ENCODE measurements around the gene PLCL1.

Gene PLCL1

DNA sequence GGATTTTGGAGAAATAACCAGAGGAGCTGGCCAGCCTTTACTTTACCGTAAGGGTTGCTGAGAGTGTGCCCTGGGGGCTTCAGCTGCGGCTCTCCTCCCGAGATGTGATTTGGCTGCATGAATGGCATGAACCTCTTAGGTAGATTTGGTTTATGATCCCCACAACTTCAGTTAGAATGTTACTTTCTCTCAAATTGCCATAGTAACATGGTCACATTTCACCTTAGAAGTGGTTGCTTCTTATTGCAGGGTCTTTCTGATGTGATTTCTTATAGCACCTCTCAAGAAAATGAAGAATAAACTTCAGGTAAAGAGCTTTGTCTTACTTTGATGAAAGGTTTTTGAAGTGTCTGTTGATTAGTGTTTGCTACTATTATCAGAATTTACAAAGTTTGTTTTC lies 5.6 kb downstream of the PLCL1 start:
- Histone ChIP-seq H2AFZ (ENCODE audit: low read length) (no peak overlapping the region), H3K79me2 (ENCODE audit: insufficient read depth, low read length) (no peaks in the 10 kb centered on the region)

DNA sequence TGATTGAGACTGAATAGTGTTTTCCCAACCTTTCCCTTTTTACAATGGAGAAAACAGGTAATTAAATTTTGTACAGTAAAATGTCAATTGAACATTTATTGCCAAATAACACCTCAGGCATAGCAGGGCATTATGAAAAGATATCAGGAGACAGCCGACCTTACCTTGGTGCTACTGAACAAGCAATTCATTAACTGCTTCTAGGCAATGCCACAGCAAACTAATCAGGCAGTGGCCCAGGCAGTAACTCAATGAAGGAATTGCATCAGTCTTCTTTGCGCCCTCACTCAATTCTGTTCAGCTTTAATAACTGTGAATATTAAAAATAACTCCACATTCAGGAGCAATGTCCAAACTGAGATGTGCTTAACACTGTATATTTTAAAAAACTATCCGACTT lies 6.1 kb downstream of the PLCL1 start:
- no peaks in the 10 kb centered on the region for H3K27me3 ChIP-seq (ENCODE audit: insufficient read depth, low read length)
- no peak overlapping the region for H2AFZ ChIP-seq (ENCODE audit: low read length)
- H3K4me3 ChIP-seq (ENCODE audit: low read depth, low read length, poor library complexity, severe bottlenecking), result no peak overlapping the region
- H3K9me3 ChIP-seq (ENCODE audit: low read length), result no peaks in the 10 kb centered on the region
- TF ChIP-seq, protein P1, sequence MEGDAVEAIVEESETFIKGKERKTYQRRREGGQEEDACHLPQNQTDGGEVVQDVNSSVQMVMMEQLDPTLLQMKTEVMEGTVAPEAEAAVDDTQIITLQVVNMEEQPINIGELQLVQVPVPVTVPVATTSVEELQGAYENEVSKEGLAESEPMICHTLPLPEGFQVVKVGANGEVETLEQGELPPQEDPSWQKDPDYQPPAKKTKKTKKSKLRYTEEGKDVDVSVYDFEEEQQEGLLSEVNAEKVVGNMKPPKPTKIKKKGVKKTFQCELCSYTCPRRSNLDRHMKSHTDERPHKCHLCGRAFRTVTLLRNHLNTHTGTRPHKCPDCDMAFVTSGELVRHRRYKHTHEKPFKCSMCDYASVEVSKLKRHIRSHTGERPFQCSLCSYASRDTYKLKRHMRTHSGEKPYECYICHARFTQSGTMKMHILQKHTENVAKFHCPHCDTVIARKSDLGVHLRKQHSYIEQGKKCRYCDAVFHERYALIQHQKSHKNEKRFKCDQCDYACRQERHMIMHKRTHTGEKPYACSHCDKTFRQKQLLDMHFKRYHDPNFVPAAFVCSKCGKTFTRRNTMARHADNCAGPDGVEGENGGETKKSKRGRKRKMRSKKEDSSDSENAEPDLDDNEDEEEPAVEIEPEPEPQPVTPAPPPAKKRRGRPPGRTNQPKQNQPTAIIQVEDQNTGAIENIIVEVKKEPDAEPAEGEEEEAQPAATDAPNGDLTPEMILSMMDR (IDR thresholded peaks at IDR 0.05; ENCODE audit: low read length), result no peak
- no peak for TF ChIP-seq EZH2 (IDR thresholded peaks at IDR 0.05; ENCODE audit: borderline replicate concordance, low read length)
- no peaks in the 10 kb centered on the region for H4K20me1 ChIP-seq (ENCODE audit: insufficient read depth, low read length)
- H3K4me1 ChIP-seq (ENCODE audit: insufficient read depth, low read length, severe bottlenecking), result no peaks in the 10 kb centered on the region
- no peak overlapping the region for H3K9ac ChIP-seq (ENCODE audit: low read length)
- H3K36me3 ChIP-seq (ENCODE audit: insufficient read depth, low read length), result no peaks in the 10 kb centered on the region
- no peaks in the 10 kb centered on the region for H3K79me2 ChIP-seq (ENCODE audit: insufficient read depth, low read length)
- no peak overlapping the region for H3K27ac ChIP-seq (ENCODE audit: low read depth, low read length, poor library complexity, severe bottlenecking)
- no peaks in the 10 kb centered on the region for H3F3A ChIP-seq (ENCODE audit: insufficient read depth, low read length)
- no peak overlapping the region for H3K4me2 ChIP-seq (ENCODE audit: low read length)
- no peaks in the 10 kb centered on the region for H3K9me2 ChIP-seq (ENCODE audit: low read depth, low read length)

More for the DNA sequence above, 5.6 kb downstream of the PLCL1 start:
- no peaks in the 10 kb centered on the region for H3F3A ChIP-seq (ENCODE audit: insufficient read depth, low read length)
- H3K4me1 ChIP-seq (ENCODE audit: insufficient read depth, low read length, severe bottlenecking), result no peaks in the 10 kb centered on the region
- H3K4me3 ChIP-seq (ENCODE audit: low read depth, low read length, poor library complexity, severe bottlenecking), result no peak overlapping the region
- H3K27ac ChIP-seq (ENCODE audit: low read depth, low read length, poor library complexity, severe bottlenecking), result no peak overlapping the region
- no peak for TF ChIP-seq EZH2 (IDR thresholded peaks at IDR 0.05; ENCODE audit: borderline replicate concordance, low read length)
- TF ChIP-seq, protein P1 (IDR thresholded peaks at IDR 0.05; ENCODE audit: low read length), result no peak
- H3K9me2 ChIP-seq (ENCODE audit: low read depth, low read length), result no peaks in the 10 kb centered on the region
- no peaks in the 10 kb centered on the region for H3K36me3 ChIP-seq (ENCODE audit: insufficient read depth, low read length)
- H3K9me3 ChIP-seq (ENCODE audit: low read length), result no peaks in the 10 kb centered on the region
- no peaks in the 10 kb centered on the region for H3K27me3 ChIP-seq (ENCODE audit: insufficient read depth, low read length)
- H3K4me2 ChIP-seq (ENCODE audit: low read length), result no peak overlapping the region
- H4K20me1 ChIP-seq (ENCODE audit: insufficient read depth, low read length), result no peaks in the 10 kb centered on the region
- no peak overlapping the region for H3K9ac ChIP-seq (ENCODE audit: low read length)

DNA sequence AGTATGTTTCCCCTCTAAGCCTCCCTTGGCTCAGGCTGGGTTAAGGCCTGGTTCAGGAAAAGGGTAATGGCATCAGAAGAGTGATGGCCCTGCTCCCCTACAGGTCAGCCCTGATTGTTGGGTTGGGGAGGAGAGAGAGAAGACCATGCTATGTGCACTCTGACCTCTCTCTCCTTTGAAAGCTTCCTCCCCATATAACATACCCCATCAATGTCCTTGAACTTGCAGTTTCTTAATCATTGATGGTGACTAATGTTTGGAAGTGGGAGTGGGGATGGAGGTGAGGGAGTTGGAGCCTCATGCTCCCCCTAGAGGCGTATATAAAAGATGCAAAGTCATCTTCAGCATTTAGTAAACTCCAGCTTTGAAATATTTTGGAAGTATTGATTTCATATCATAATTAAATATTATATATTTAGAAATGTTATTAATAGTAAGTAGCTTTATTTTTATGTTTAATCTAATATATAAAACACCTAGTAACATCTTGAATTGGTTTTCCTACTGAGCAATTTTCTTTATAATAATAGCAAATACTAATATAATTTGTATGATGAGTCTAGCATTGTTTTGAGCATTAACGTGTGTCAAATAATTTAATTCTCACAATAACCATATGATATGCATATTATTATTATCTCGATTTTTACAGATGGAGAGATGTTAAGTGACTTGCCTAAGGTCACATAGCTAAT lies 8.8 kb downstream of the PLCL1 start:
- no peak for TF ChIP-seq EZH2 (IDR thresholded peaks at IDR 0.05; ENCODE audit: borderline replicate concordance, low read length)
- TF ChIP-seq, protein P1 (IDR thresholded peaks at IDR 0.05; ENCODE audit: low read length), result peak; percentile 59
- Histone ChIP-seq H3F3A (ENCODE audit: insufficient read depth, low read length) (no peaks in the 10 kb centered on the region), H3K27me3 (ENCODE audit: insufficient read depth, low read length) (no peaks in the 10 kb centered on the region), H3K27ac (ENCODE audit: low read depth, low read length, poor library complexity, severe bottlenecking) (no peak overlapping the region), H3K4me3 (ENCODE audit: low read depth, low read length, poor library complexity, severe bottlenecking) (no peak overlapping the region), H3K9ac (ENCODE audit: low read length) (no peak overlapping the region), H3K9me3 (ENCODE audit: low read length) (no peaks in the 10 kb centered on the region), H3K79me2 (ENCODE audit: insufficient read depth, low read length) (no peaks in the 10 kb centered on the region), H2AFZ (ENCODE audit: low read length) (no peak overlapping the region), H3K4me2 (ENCODE audit: low read length) (no peak overlapping the region), H4K20me1 (ENCODE audit: insufficient read depth, low read length) (no peaks in the 10 kb centered on the region), H3K36me3 (ENCODE audit: insufficient read depth, low read length) (no peaks in the 10 kb centered on the region), H3K9me2 (ENCODE audit: low read depth, low read length) (no peaks in the 10 kb centered on the region), H3K4me1 (ENCODE audit: insufficient read depth, low read length, severe bottlenecking) (no peaks in the 10 kb centered on the region)
